ENCODE measurements around the gene EIF2S1. TPM values are rescaled to one million over a fixed set of nuclear protein-coding genes. Genes with fewer than 3 reads are reported as not detected.

The EIF2S1 gene
- total RNA-seq, 1 experiment from 2014 or later = 415 TPM

DNA sequence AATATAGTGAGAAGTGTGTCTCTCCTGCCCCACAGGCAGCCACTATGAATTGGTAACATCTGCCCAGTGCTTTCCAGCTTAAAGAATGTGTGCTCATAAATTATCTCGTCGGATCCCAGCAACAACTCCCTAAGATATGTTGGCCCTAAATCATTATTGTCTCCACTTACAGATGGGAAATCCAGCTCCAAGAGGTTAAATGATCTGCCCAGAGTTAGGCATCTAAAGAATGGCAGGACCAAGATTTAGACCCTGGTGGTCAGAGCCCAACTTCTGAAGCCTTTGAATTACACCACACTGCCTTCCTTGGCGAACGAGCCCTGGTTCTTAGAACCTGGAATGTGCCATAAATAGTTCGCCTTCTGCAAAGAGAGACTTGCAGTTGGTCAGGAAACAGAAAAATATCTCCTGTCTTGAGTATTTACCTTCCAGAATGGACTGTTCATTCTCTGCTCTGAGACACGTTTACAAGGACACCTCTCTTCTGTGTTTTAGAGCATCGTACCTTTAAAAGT lies 72.0 kb downstream of the EIF2S1 start:
- Histone ChIP-seq H3F3A (ENCODE audit: low read length, unreplicated experiment) (no peaks in the 10 kb centered on the region), H4K20me1 (ENCODE audit: low read length) (no peaks in the 10 kb centered on the region), H3K9me3 (ENCODE audit: low read length) (no peaks in the 10 kb centered on the region), H3K79me2 (ENCODE audit: low read length) (no peaks in the 10 kb centered on the region), H3K27ac (ENCODE audit: low read length) (no peak overlapping the region), H2AFZ (ENCODE audit: low read length) (no peak overlapping the region), H3K27me3 (ENCODE audit: low read length) (peaks cover 24% of the 10 kb centered on the region; the same call in 1 of the 2 replicates), H3K4me1 (ENCODE audit: insufficient read depth, low read length) (peaks cover 8% of the 10 kb centered on the region), H3K9me2 (replicated peaks; ENCODE audit: low read length) (no peaks in the 10 kb centered on the region), H3K4me2 (ENCODE audit: low read length) (no peak overlapping the region), H3K36me3 (ENCODE audit: low read depth, low read length) (no peaks in the 10 kb centered on the region), H3K9ac (ENCODE audit: low read length) (no peak overlapping the region), H3K4me3 (ENCODE audit: low read length) (no peak overlapping the region)
- POLR2A ChIA-PET (ENCODE audit: unreplicated experiment) = no interaction called here
- ATAC-seq (no peak), DNase-seq (no peak)
- BruUV-seq (replicated peaks) = no TSS peak
- intact Hi-C loops (cut with micrococcal nuclease) = no loop called here
- CTCF ChIA-PET = interaction anchor here (0.8 to 1.2 kb wide), 2 partner anchors 95 to 272 kb away, joined by 3 read pairs; no protein-coding TSS in a partner anchor
- TF ChIP-seq EZH2 (IDR thresholded peaks at IDR 0.05; ENCODE audit: low read length, unreplicated experiment) (no peak), EZH2phosphoT487 (IDR thresholded peaks at IDR 0.05; ENCODE audit: borderline replicate concordance, low read length) (no peak)
- TF ChIP-seq, protein P1, sequence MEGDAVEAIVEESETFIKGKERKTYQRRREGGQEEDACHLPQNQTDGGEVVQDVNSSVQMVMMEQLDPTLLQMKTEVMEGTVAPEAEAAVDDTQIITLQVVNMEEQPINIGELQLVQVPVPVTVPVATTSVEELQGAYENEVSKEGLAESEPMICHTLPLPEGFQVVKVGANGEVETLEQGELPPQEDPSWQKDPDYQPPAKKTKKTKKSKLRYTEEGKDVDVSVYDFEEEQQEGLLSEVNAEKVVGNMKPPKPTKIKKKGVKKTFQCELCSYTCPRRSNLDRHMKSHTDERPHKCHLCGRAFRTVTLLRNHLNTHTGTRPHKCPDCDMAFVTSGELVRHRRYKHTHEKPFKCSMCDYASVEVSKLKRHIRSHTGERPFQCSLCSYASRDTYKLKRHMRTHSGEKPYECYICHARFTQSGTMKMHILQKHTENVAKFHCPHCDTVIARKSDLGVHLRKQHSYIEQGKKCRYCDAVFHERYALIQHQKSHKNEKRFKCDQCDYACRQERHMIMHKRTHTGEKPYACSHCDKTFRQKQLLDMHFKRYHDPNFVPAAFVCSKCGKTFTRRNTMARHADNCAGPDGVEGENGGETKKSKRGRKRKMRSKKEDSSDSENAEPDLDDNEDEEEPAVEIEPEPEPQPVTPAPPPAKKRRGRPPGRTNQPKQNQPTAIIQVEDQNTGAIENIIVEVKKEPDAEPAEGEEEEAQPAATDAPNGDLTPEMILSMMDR (conservative IDR thresholded peaks at IDR 0.05; ENCODE audit: low read depth, low read length) = no peak

DNA sequence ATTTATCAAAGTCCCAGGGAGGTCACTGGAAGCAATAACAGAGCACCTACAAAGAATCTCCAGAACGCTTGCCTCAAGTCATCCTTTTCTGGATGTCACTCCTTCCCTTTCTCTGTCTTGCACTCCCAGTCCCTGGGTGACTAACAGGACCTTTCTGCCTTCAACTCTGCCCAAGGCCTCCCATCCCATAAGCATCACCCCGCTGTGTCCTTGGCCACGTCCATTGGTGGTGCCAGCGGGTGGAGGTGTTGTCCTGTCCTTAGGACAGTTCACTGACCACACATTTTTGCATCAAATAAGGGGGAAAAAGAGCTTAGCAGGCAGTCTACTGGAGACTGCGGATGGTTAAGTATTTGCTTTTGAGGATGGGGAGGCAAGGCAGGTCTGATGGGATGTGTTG lies 75.5 kb downstream of the EIF2S1 start:
- no peak for ATAC-seq
- Histone ChIP-seq H3K36me3 (ENCODE audit: low read depth, low read length) (no peaks in the 10 kb centered on the region), H3K27ac (ENCODE audit: low read length) (no peak overlapping the region), H3K4me1 (ENCODE audit: insufficient read depth, low read length) (0 out of 2 replicates have a peak, but pooled peaks cover 4% of the 10 kb centered on the region), H4K20me1 (ENCODE audit: low read length) (no peaks in the 10 kb centered on the region), H3K9me2 (replicated peaks; ENCODE audit: low read length) (no peaks in the 10 kb centered on the region), H2AFZ (ENCODE audit: low read length) (no peak overlapping the region), H3K4me3 (ENCODE audit: low read length) (no peak overlapping the region), H3K4me2 (ENCODE audit: low read length) (no peak overlapping the region), H3K79me2 (ENCODE audit: low read length) (no peaks in the 10 kb centered on the region), H3K27me3 (ENCODE audit: low read length) (peaks cover 24% of the 10 kb centered on the region; the same call in 1 of the 2 replicates), H3F3A (ENCODE audit: low read length, unreplicated experiment) (no peaks in the 10 kb centered on the region), H3K9ac (ENCODE audit: low read length) (no peak overlapping the region), H3K9me3 (ENCODE audit: low read length) (no peaks in the 10 kb centered on the region)
- intact Hi-C loops (cut with micrococcal nuclease) = no loop called here
- TF ChIP-seq EZH2 (IDR thresholded peaks at IDR 0.05; ENCODE audit: low read length, unreplicated experiment) (no peak), EZH2phosphoT487 (IDR thresholded peaks at IDR 0.05; ENCODE audit: borderline replicate concordance, low read length) (no peak)
- TF ChIP-seq, protein P1 (conservative IDR thresholded peaks at IDR 0.05; ENCODE audit: low read depth, low read length) = no peak
- no peak for DNase-seq
- no TSS peak for BruUV-seq (replicated peaks)
- CTCF ChIA-PET = no interaction called here
- POLR2A ChIA-PET (ENCODE audit: unreplicated experiment) = no interaction called here

Other genes with a start within 250 kb of the EIF2S1 start
- gene GARIN2, start 170.9 kb upstream of the EIF2S1 start, total RNA-seq (2014; rRNA removed) = not detected in 2 replicates
- 28.5 and 31.5 TPM in 2 replicates for gene PALS1, start 118.9 kb upstream of the EIF2S1 start, total RNA-seq (2014; rRNA removed)
- 69.6 and 85.9 TPM in 2 replicates for gene ATP6V1D, start 524 bp upstream of the EIF2S1 start, total RNA-seq (2014; rRNA removed)
- gene PLEK2, start 51.8 kb downstream of the EIF2S1 start, total RNA-seq (2014; rRNA removed) = 48.0 and 57.2 TPM in 2 replicates
- gene TMEM229B, start 128.4 kb downstream of the EIF2S1 start, total RNA-seq (2014; rRNA removed) = not detected in 2 replicates
- gene PLEKHH1, start 173.0 kb downstream of the EIF2S1 start, total RNA-seq (2014; rRNA removed) = 6.2 and 11.1 TPM in 2 replicates
- 63.8 and 66.4 TPM in 2 replicates for gene PIGH, start 239.9 kb downstream of the EIF2S1 start, total RNA-seq (2014; rRNA removed)